ENCODE data around the gene MOB2.
A peak's percentile ranks its signal among the peaks of the same experiment; 100 is the strongest.

MOB2 gene

GRCh38 chr11:1522081-1522424 is 35.5 kb upstream of the MOB2 start:
- Mint-ChIP-seq H3K36me3 (no peaks in the 10 kb centered on the region), H3K9me3 (no peaks in the 10 kb centered on the region), H3K4me1 (no peaks in the 10 kb centered on the region), H3K27ac (no peak overlapping the region), H3K4me3 (no peak overlapping the region), H3K27me3 (no peaks in the 10 kb centered on the region)
- DNase-seq, result no peak
- CTCF ChIA-PET, result no interaction called here

GRCh38 chr11:1521382-1522080 is 35.0 kb upstream of the MOB2 start:
- no peaks in the 10 kb centered on the region for H3K27me3 Mint-ChIP-seq
- no peaks in the 10 kb centered on the region for H3K36me3 Mint-ChIP-seq
- CTCF ChIA-PET, result no interaction called here
- H3K4me3 Mint-ChIP-seq, result no peak overlapping the region
- peaks cover 2% of the 10 kb centered on the region for H3K4me1 Mint-ChIP-seq
- no peaks in the 10 kb centered on the region for H3K9me3 Mint-ChIP-seq
- DNase-seq, result no peak
- H3K27ac Mint-ChIP-seq, result no peak overlapping the region

DNA sequence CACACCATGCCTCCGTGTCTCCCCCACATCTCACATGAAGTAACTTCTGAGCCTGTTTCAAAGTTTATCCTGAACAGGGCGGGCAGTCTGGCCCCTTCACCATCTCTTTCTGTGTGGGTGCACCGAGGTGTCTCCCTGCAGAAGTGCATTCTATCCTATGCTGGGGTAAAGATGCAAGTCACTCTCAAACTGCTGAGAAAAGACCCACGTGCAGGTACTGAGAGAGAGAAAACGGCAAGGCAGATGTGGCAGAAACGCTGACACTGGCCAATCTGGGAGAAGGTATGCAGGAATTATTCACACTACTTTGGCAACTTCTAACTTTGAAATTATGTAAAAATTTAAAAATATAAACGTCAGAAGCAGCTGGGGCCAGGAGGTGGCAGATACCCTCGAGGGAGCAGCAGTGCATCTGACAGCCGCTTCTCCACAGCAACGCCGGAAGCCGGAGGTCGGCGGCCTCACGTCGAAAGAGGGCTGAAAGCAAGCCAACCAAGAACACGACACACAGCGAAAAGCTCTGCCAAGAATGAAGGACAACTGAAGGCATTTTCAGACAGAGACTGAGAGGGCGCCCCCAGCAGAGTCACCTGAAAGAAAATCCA is 34.2 kb upstream of the MOB2 start:
- Mint-ChIP-seq H3K9me3 (no peaks in the 10 kb centered on the region), H3K4me3 (no peak overlapping the region), H3K27me3 (no peaks in the 10 kb centered on the region), H3K4me1 (peaks cover 5% of the 10 kb centered on the region), H3K36me3 (no peaks in the 10 kb centered on the region), H3K27ac (no peak overlapping the region)
- CTCF ChIA-PET, result no interaction called here
- no peak for DNase-seq

- Mint-ChIP-seq H3K27ac (no peak overlapping the region), H3K4me3 (no peak overlapping the region), H3K9me3 (no peaks in the 10 kb centered on the region), H3K27me3 (no peaks in the 10 kb centered on the region), H3K36me3 (no peaks in the 10 kb centered on the region), H3K4me1 (peaks cover 7% of the 10 kb centered on the region)
- DNase-seq, result no peak
- CTCF ChIA-PET, result interaction anchor here (0.6 kb wide), 1 partner anchor 1517 kb away, joined by 5 read pairs; no protein-coding TSS in a partner anchor
Observed at GRCh38 chr11:1520209-1520662, 33.7 kb upstream of the MOB2 start.

GRCh38 chr11:1519028-1520010 is 32.7 kb upstream of the MOB2 start:
- no peaks in the 10 kb centered on the region for H3K36me3 Mint-ChIP-seq
- no peak overlapping the region for H3K27ac Mint-ChIP-seq
- H3K4me1 Mint-ChIP-seq, result peaks cover 7% of the 10 kb centered on the region
- no peaks in the 10 kb centered on the region for H3K27me3 Mint-ChIP-seq
- CTCF ChIA-PET, result interaction anchor here (0.6 kb wide), 1 partner anchor 1518 kb away, joined by 5 read pairs; no protein-coding TSS in a partner anchor
- no peak for DNase-seq
- no peaks in the 10 kb centered on the region for H3K9me3 Mint-ChIP-seq
- H3K4me3 Mint-ChIP-seq, result no peak overlapping the region

DNA sequence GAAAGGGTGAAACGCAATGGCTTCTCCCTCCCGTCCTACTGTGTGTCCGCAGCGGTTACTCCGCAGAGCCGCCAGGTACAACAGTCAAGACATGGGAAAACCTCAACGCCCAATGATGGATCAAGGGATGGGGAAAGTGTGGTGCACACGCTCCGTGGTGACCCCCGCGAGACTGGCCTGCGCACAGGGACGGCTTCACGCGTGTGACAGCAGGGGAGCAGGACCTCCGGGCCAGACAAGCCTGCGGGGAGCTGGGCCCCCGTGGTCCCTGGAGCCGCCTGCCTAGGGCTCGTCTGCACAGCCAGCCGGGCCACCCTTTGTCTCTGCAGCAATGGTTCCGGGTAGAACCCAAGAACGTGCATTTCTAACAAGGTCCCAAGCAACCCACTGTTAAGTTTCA is 31.7 kb upstream of the MOB2 start:
- Mint-ChIP-seq H3K4me3 (no peak overlapping the region), H3K36me3 (no peaks in the 10 kb centered on the region), H3K27ac (no peak overlapping the region), H3K4me1 (peaks cover 12% of the 10 kb centered on the region), H3K9me3 (no peaks in the 10 kb centered on the region), H3K27me3 (no peaks in the 10 kb centered on the region)
- DNase-seq, result no peak
- CTCF ChIA-PET, result no interaction called here

DNA sequence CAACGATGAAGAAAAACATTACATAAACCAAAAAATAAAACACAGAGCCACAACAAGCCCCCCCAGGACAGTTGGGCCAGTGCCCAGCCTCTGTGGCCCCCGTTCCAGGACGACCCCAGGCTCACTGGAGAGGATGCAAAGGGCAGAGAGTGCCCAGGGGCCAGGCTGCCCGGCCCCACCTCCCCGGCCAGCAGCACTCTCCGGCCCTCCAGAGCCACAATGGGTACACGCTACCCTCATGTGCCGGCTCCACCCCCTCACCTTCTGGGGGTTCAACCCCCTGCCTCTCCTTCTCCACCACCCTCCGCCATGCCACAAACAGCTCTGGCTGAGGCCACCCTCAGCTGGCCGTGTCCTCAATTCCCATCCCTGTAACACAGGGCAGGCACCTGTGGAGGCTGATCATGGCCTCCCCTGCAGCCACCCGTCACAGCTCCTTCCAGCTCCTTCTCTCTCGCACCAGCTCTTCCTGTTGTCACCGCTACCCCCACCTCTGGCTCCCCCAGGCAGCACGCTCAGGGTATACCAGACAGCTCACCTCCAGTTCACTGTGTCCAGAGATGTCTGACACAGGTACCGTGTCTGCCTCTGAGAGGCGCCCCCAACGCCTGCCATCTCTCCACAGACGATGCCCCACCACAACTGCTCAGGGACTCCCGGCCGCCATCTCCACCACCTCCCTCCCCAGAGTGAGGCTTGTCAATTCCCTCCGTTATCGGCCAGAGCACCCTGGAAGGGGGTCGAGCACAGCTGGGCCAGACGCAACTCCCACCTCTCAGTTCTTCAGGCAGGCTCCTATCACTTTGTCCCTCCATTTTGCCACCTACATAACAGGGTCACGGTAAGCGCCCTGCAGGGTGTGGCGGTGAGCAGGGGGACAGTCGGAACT is 30.8 kb upstream of the MOB2 start:
- no peak for DNase-seq
- CTCF ChIA-PET, result interaction anchor here (1.0 kb wide), 1 partner anchor 175 kb away, joined by 3 read pairs; no protein-coding TSS in a partner anchor
- Mint-ChIP-seq H3K4me1 (peaks cover 15% of the 10 kb centered on the region), H3K27ac (no peak overlapping the region), H3K4me3 (no peak overlapping the region), H3K36me3 (no peaks in the 10 kb centered on the region), H3K9me3 (no peaks in the 10 kb centered on the region), H3K27me3 (no peaks in the 10 kb centered on the region)

GRCh38 chr11:1516273-1517067 is 29.9 kb upstream of the MOB2 start:
- no peak overlapping the region for H3K27ac Mint-ChIP-seq
- CTCF ChIA-PET, result interaction anchor here (0.9 to 2.5 kb wide), 4 partner anchors 8 to 18 kb away, joined by 3 to 6 read pairs (median 5); no protein-coding TSS in a partner anchor

DNA sequence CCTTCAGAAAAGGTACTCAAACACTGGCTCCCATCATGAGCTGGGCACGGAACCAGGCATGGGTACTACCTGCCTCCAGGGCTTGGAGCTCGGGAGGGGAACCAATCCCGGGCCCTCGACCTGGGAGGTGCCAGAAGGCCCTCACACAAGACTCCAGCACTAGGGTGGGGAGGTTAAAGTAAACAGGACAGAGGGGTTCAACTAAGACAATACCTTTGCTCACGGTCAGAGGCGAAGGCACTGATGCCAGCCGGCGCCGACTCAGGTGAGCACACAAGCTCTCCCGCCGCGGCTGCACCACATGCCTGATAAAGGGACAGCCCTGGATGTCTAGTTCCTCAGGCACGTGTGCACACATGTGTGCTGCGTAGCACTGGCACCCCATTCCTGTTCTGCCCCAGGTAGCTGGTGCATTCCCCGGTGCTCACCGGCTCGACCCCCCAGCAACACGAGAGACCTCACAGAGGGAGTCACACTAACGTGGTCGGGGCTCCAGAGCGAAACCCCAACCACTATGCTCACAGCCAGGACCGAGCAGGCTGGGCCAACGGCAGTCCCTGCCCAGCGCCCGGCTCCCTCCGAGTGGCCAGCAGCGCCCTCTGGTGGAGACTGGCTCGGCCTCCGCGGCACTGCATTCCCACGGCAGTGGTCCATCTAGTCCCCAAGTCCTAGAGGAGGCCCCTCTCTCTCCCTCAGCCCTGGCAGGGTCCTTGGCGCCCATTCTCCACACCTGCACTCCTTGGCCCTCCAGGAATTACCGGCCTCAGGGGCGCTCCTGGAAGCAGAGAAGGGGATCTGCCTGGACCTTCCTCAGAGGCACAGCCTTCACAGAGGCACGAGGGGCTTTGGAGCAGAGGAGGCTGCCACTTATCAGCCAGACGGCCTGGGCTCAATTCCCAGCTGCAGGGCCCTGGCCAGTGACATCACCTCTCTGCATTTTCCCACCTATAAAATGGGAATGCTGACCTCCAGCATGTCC is 28.8 kb upstream of the MOB2 start:
- CTCF ChIA-PET, result interaction anchor here (0.8 to 2.5 kb wide), 10 partner anchors 10 to 313 kb away, joined by 3 to 9 read pairs (median 4); no protein-coding TSS in a partner anchor
- H3K9me3 Mint-ChIP-seq, result no peaks in the 10 kb centered on the region
- no peaks in the 10 kb centered on the region for H3K36me3 Mint-ChIP-seq
- no peak overlapping the region for H3K27ac Mint-ChIP-seq
- peak; percentile 76 for DNase-seq
- H3K27me3 Mint-ChIP-seq, result no peaks in the 10 kb centered on the region
- no peak overlapping the region for H3K4me3 Mint-ChIP-seq
- H3K4me1 Mint-ChIP-seq, result peaks cover 15% of the 10 kb centered on the region

More at GRCh38 chr11:1516273-1517067, 29.9 kb upstream of the MOB2 start:
- H3K27me3 Mint-ChIP-seq, result no peaks in the 10 kb centered on the region
- no peak for DNase-seq
- H3K4me3 Mint-ChIP-seq, result no peak overlapping the region
- H3K9me3 Mint-ChIP-seq, result no peaks in the 10 kb centered on the region
- H3K36me3 Mint-ChIP-seq, result no peaks in the 10 kb centered on the region
- H3K4me1 Mint-ChIP-seq, result peaks cover 15% of the 10 kb centered on the region

GRCh38 chr11:1514336-1515061 is 27.9 kb upstream of the MOB2 start:
- H3K9me3 Mint-ChIP-seq, result no peaks in the 10 kb centered on the region

More at GRCh38 chr11:1514336-1515061, 27.9 kb upstream of the MOB2 start:
- no peak overlapping the region for H3K4me3 Mint-ChIP-seq
- H3K4me1 Mint-ChIP-seq, result peaks cover 15% of the 10 kb centered on the region
- H3K27ac Mint-ChIP-seq, result no peak overlapping the region
- H3K36me3 Mint-ChIP-seq, result no peaks in the 10 kb centered on the region
- DNase-seq, result no peak
- H3K27me3 Mint-ChIP-seq, result no peaks in the 10 kb centered on the region
- CTCF ChIA-PET, result interaction anchor here (0.8 to 2.5 kb wide), 8 partner anchors 10 to 312 kb away, joined by 3 to 9 read pairs (median 5); no protein-coding TSS in a partner anchor
